GM18499 (cell line): ENCODE results near the gene TJP2.
A peak's percentile ranks its signal among the peaks of the same experiment; 100 is the strongest.
"Not testable (repeated sequence)": the region's sequence is repeated elsewhere in the genome, so short reads cannot be mapped to it uniquely, and the experiment has no call there.

Experiments
- ATAC-seq: cut with Tn5 transposase; IDR thresholded peaks from one replicate; pipeline ENCODE4 v1.9.1; 2021; ENCODE audit warnings: moderate number of reproducible peaks; ENCODE audit not compliant: insufficient read depth, unreplicated experiment

Gene TJP2

GRCh38 chr9:69157751-69158466, 16.2 kb upstream of the TJP2 start:
- ATAC-seq = no peak

- ATAC-seq = no peak
Observed at GRCh38 chr9:69158471-69158870, 15.6 kb upstream of the TJP2 start.

- not testable (repeated sequence) for ATAC-seq
Observed at GRCh38 chr9:69164573-69164972, 9.5 kb upstream of the TJP2 start.

- ATAC-seq = no peak
Observed at GRCh38 chr9:69165581-69165980, 8.5 kb upstream of the TJP2 start.

GRCh38 chr9:69168709-69169217, 5.3 kb upstream of the TJP2 start:
- ATAC-seq = peak; percentile 54

- ATAC-seq = no peak
Observed at GRCh38 chr9:69170231-69170630, 3.8 kb upstream of the TJP2 start.

- ATAC-seq = no peak
Observed at GRCh38 chr9:69171049-69171448, 3.0 kb upstream of the TJP2 start.

- ATAC-seq = no peak
Observed at GRCh38 chr9:69171517-69171916, 2.6 kb upstream of the TJP2 start.

- no peak for ATAC-seq
Observed at GRCh38 chr9:69172895-69173294, 1.2 kb upstream of the TJP2 start.

- no peak for ATAC-seq
Observed at GRCh38 chr9:69173497-69173890, 583 bp upstream of the TJP2 start.

GRCh38 chr9:69174616-69175463, 763 bp downstream of the TJP2 start:
- ATAC-seq = peak; percentile 42

GRCh38 chr9:69175486-69175885, 1.4 kb downstream of the TJP2 start:
- peak; percentile 27 for ATAC-seq

GRCh38 chr9:69176471-69177171, 2.5 kb downstream of the TJP2 start:
- no peak for ATAC-seq

GRCh38 chr9:69178583-69179011, 4.5 kb downstream of the TJP2 start:
- ATAC-seq = no peak

GRCh38 chr9:69179037-69179436, 5.0 kb downstream of the TJP2 start:
- ATAC-seq = no peak

- ATAC-seq = no peak
Observed at GRCh38 chr9:69180200-69180599, 6.1 kb downstream of the TJP2 start.

GRCh38 chr9:69180670-69181069, 6.6 kb downstream of the TJP2 start:
- ATAC-seq = no peak

- ATAC-seq = no peak
Observed at GRCh38 chr9:69181908-69182353, 7.9 kb downstream of the TJP2 start.

GRCh38 chr9:69184266-69184665, 10.2 kb downstream of the TJP2 start:
- ATAC-seq = no peak

GRCh38 chr9:69186841-69187611, 12.9 kb downstream of the TJP2 start:
- ATAC-seq = no peak
